Osteoblast (primary cell): ENCODE data around the gene NAIF1. TPM values are rescaled to one million over a fixed set of nuclear protein-coding genes. Genes with fewer than 3 reads are reported as not detected.

ENCODE experiments used
- DNase-seq: peaks from one replicate; pipeline ENCODE4 v3.0.0; 2011; ENCODE audit warnings: low spot score, mixed read lengths; ENCODE audit not compliant: insufficient read length; ENCODE audit errors: missing footprints
- H2AFZ ChIP-seq: 2 replicates; pipeline ENCODE4 v1.6.0; 2011; ENCODE audit warnings: mild to moderate bottlenecking, low read length
- H3K27ac ChIP-seq: 2 replicates; pipeline ENCODE4 v1.5.1; 2011; ENCODE audit warnings: mild to moderate bottlenecking, low read depth, low read length, moderate library complexity
- H3K27me3 ChIP-seq: 2 replicates; pipeline ENCODE4 v1.6.0; 2012; ENCODE audit warnings: mild to moderate bottlenecking, control low read depth, inconsistent platforms, low read length, moderate library complexity; ENCODE audit not compliant: insufficient read depth
- H3K36me3 ChIP-seq: 2 replicates; pipeline ENCODE4 v1.5.1; 2011; ENCODE audit warnings: mild to moderate bottlenecking, low read length, control low read depth, moderate library complexity; ENCODE audit not compliant: insufficient read depth
- H3K4me1 ChIP-seq: 2 replicates; pipeline ENCODE4 v1.5.1; 2011; ENCODE audit warnings: mild to moderate bottlenecking, low read length, control low read depth, moderate library complexity; ENCODE audit not compliant: insufficient read depth
- H3K4me2 ChIP-seq: 2 replicates; pipeline ENCODE4 v1.6.0; 2011; ENCODE audit warnings: mild to moderate bottlenecking, low read length; ENCODE audit not compliant: insufficient read depth
- H3K4me3 ChIP-seq: fragments of 200-600 bp; sonication (generic); 3 replicates; pipeline ENCODE4 v1.5.1; 2012; ENCODE audit warnings: mild to moderate bottlenecking, low read length, inconsistent platforms; ENCODE audit not compliant: insufficient read depth
- H3K79me2 ChIP-seq: 2 replicates; pipeline ENCODE4 v1.6.0; 2012; ENCODE audit warnings: mild to moderate bottlenecking, low read length, control low read depth, inconsistent platforms; ENCODE audit not compliant: insufficient read depth
- H3K9me3 ChIP-seq: 2 replicates; pipeline ENCODE4 v1.5.1; 2011; ENCODE audit warnings: low read depth, low read length, control low read depth
- H4K20me1 ChIP-seq: 2 replicates; pipeline ENCODE4 v1.6.0; 2012; ENCODE audit warnings: mild to moderate bottlenecking, low read length, control low read depth; ENCODE audit not compliant: insufficient read depth
- total RNA-seq: library from RNA; depleted of rRNA; stranded (reverse); fragments of >200 nt; gene quantifications from 2 replicates; pipeline ENCODE4 v1.2.3, GENCODE V29; 2012
- TF ChIP-seq, protein P1 (sequence below): IDR thresholded peaks from 2 replicates; pipeline ENCODE4 v1.5.1; 2011; ENCODE audit warnings: mild to moderate bottlenecking, low read depth, low read length, moderate library complexity; ENCODE audit errors: extremely low read depth

The NAIF1 gene
- total RNA-seq, 1 donor, result 10.1 TPM

DNA sequence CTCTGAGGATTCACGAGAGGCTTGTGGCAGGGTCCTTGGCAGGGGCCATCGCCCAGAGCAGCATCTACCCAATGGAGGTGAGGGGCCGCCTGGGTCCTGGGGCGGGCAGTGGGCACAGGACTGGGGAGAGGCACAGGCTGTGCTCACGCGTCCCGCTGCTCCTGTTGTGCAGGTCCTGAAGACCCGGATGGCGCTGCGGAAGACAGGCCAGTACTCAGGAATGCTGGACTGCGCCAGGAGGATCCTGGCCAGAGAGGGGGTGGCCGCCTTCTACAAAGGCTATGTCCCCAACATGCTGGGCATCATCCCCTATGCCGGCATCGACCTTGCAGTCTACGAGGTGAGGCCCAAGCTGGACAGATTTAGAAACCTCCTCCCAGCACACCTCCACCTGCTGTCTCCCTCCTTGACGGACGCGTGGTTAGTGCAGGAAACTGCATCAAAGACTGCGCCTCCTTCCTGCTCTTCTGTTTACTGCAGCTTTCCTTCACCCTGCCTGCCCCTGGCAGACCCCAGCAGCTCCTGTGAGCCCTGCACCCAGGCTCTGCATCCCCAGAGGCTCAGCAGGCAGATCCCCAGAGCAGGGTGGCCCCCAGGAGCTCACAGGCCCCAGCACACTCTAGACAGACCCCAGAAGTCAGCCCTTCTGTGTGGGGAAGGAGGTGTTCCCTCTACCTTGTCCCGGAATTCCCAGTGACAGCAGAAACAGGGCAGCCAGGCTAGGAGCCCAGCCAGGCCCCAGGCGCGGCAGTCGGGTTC lies 39.2 kb upstream of the NAIF1 start:
- Histone ChIP-seq H3K27ac (no peak overlapping the region), H3K4me3 (no peak overlapping the region), H3K36me3 (peaks cover 67% of the 10 kb centered on the region), H3K4me2 (no peak overlapping the region), H3K79me2 (peaks cover 31% of the 10 kb centered on the region), H3K27me3 (no peaks in the 10 kb centered on the region), H4K20me1 (no peaks in the 10 kb centered on the region), H2AFZ (no peak overlapping the region), H3K9me3 (no peaks in the 10 kb centered on the region), H3K4me1 (no peaks in the 10 kb centered on the region)
- TF ChIP-seq, protein P1, sequence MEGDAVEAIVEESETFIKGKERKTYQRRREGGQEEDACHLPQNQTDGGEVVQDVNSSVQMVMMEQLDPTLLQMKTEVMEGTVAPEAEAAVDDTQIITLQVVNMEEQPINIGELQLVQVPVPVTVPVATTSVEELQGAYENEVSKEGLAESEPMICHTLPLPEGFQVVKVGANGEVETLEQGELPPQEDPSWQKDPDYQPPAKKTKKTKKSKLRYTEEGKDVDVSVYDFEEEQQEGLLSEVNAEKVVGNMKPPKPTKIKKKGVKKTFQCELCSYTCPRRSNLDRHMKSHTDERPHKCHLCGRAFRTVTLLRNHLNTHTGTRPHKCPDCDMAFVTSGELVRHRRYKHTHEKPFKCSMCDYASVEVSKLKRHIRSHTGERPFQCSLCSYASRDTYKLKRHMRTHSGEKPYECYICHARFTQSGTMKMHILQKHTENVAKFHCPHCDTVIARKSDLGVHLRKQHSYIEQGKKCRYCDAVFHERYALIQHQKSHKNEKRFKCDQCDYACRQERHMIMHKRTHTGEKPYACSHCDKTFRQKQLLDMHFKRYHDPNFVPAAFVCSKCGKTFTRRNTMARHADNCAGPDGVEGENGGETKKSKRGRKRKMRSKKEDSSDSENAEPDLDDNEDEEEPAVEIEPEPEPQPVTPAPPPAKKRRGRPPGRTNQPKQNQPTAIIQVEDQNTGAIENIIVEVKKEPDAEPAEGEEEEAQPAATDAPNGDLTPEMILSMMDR, result no peak
- DNase-seq, result peak; percentile 75

DNA sequence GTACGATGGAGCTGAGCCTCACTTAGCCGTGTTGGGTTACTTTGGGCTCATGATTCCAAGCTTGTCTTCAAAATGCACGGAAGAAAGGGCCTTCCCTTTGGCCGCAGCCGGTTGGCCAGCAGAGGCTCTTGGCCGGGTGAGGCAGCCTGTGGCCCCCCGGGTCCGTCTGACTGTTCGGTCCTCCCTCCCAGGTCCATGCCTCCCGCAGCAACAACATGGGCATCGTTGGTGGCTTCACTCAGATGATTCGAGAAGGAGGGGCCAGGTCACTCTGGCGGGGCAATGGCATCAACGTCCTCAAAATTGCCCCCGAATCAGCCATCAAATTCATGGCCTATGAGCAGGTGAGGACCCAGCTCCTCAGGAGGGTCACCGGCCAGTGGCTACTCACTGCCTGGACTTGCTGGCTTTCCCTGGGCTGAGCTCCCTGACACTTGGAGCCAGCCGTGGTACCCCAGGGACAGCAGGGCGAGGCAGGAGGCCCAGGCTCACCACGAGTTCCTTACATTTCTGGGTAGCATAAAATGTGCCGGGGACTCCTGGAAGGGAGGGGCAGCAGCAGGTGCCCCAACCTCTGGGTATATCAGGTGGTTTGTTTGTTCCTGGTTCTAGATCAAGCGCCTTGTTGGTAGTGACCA lies 38.5 kb upstream of the NAIF1 start:
- Histone ChIP-seq H3K36me3 (peaks cover 70% of the 10 kb centered on the region), H3K79me2 (peaks cover 38% of the 10 kb centered on the region), H2AFZ (no peak overlapping the region), H3K9me3 (no peaks in the 10 kb centered on the region), H3K27ac (no peak overlapping the region), H3K4me2 (no peak overlapping the region), H3K4me1 (no peaks in the 10 kb centered on the region), H3K4me3 (no peak overlapping the region), H4K20me1 (no peaks in the 10 kb centered on the region), H3K27me3 (no peaks in the 10 kb centered on the region)
- peak; percentile 31 for DNase-seq
- TF ChIP-seq, protein P1, result no peak

DNA sequence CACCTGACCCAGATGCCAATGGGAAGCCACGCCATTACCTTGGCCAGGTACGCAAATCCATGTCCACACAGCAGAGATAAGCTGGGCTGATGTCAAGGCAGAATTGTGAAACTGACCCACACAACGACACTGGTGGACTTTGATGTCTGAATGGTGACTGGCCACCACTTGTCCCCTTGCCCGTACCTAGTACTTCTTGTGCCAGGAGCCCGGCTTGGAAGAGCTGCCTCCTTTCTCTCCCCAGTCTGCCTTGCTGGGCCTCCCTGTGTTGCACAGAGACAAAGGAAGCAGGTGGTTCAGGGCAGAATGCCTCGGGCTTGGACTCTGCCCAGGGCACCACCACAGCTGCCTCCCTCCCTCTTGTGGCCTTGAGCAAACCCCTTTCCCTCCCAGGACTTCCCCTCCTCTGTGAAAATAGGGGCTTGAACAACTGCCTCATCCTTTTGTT lies 37.1 kb upstream of the NAIF1 start:
- TF ChIP-seq, protein P1, result no peak
- Histone ChIP-seq H3K27ac (peak overlapping the region; percentile 17), H4K20me1 (peaks cover under 1% of the 10 kb centered on the region), H2AFZ (no peak overlapping the region), H3K36me3 (peaks cover 73% of the 10 kb centered on the region), H3K4me3 (no peak overlapping the region), H3K9me3 (no peaks in the 10 kb centered on the region), H3K27me3 (no peaks in the 10 kb centered on the region), H3K4me2 (no peak overlapping the region), H3K79me2 (peaks cover 52% of the 10 kb centered on the region), H3K4me1 (peaks cover 9% of the 10 kb centered on the region)
- DNase-seq, result peak; percentile 87

DNA sequence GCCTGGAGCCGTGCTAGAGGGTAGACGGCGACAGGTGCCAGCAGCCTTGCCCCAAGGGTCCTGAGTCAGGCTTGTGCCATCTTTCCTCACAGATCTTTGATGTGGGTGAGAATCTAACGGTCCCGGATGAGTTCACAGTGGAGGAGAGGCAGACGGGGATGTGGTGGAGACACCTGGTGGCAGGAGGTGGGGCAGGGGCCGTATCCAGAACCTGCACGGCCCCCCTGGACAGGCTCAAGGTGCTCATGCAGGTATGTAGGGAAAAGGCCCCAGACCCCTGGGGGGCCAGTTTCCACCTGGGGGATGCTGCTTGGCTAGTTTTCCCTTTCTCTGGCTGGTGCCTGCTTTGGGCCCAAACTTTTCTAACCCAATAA lies 36.5 kb upstream of the NAIF1 start:
- peak; percentile 80 for DNase-seq
- no peak overlapping the region for H2AFZ ChIP-seq
- H4K20me1 ChIP-seq, result peaks cover 5% of the 10 kb centered on the region
- H3K27me3 ChIP-seq, result no peaks in the 10 kb centered on the region
- H3K9me3 ChIP-seq, result no peaks in the 10 kb centered on the region
- H3K4me1 ChIP-seq, result peaks cover 15% of the 10 kb centered on the region
- H3K36me3 ChIP-seq, result peaks cover 73% of the 10 kb centered on the region
- H3K79me2 ChIP-seq, result peaks cover 56% of the 10 kb centered on the region
- TF ChIP-seq, protein P1, result no peak
- H3K4me2 ChIP-seq, result no peak overlapping the region
- H3K27ac ChIP-seq, result no peak overlapping the region
- no peak overlapping the region for H3K4me3 ChIP-seq
